HCT116 (cell line): ENCODE data around the gene CHFR. TPM values are rescaled to one million over a fixed set of nuclear protein-coding genes. Genes with fewer than 3 reads are reported as not detected.

Experiments used
- ATAC-seq: fragments of 200-7000 bp; cut with Tn5 transposase; 2 replicates; pipeline ENCODE4 v1.9.1; 2020; ENCODE audit warnings: mild to moderate bottlenecking, moderate library complexity
- BruUV-seq: library from RNA; stranded (reverse); fragments of 400-500 nt; replicated peaks from 2 replicates; lab custom pipeline; 2021; lab: Mats Ljungman, UMichigan
- CTCF ChIA-PET: fragments of 300-600 bp; sonication (Branson Sonifier 250); formaldehyde crosslinking; loops from one replicate; lab custom pipeline; 2021; ENCODE audit warnings: antibody characterized with exemption; lab: Charles Lee
- POLR2A ChIA-PET: fragments of 300-600, 350-600 bp; sonication (Branson Sonifier 250); formaldehyde crosslinking; loops from one replicate; lab custom pipeline; 2021; ENCODE audit warnings: antibody characterized with exemption; lab: Charles Lee
- RAD21 ChIA-PET, 2 experiments: fragments of 300-600 bp; sonication (Branson Sonifier 250); formaldehyde crosslinking; loops; one replicate each; lab custom pipeline; 2023; ENCODE audit warnings: low total read pairs in 2 of 2; ENCODE audit not compliant: uncharacterized antibody in 2 of 2, unreplicated experiment in 2 of 2, low non-redundant PET in 1 of 2; lab: Charles Lee
- DNase-seq: peaks from one replicate; pipeline ENCODE4 v3.0.0-alpha.2; 2010; ENCODE audit warnings: low read depth, low spot score
- H2AFZ ChIP-seq: fragments of 200-600 bp; shearing (Covaris generic), sonication (generic); 2 replicates; pipeline ENCODE4 v1.6.1; 2017; ENCODE audit warnings: low read depth, mixed run types, mixed read lengths, antibody characterized with exemption, low read length; ENCODE audit not compliant: poor library complexity, severe bottlenecking
- H3K27ac ChIP-seq: 2 replicates; pipeline ENCODE4 v1.5.1; 2012; ENCODE audit warnings: low read depth, low read length
- H3K27me3 ChIP-seq: fragments of 200-600 bp; sonication (generic); 2 replicates; pipeline ENCODE4 v1.6.1; 2016; ENCODE audit warnings: mixed run types, low read length, mixed read lengths; ENCODE audit not compliant: insufficient read depth
- H3K36me3 ChIP-seq, 2 experiments: fragments of 200-500 bp in 1 of 2; fragments of 200-600 bp in 1 of 2; sonication (Bioruptor generic) in 1 of 2; sonication (generic) in 1 of 2; 2 replicates each; pipeline versions ENCODE4 v1.5.1 to v1.6.1; 2014 to 2016; ENCODE audit warnings: low read length in 2 of 2, inconsistent platforms in 1 of 2, mixed read lengths in 1 of 2, mixed run types in 1 of 2; ENCODE audit not compliant: insufficient read depth in 2 of 2, control insufficient read depth in 1 of 2
- H3K4me1 ChIP-seq, 2 experiments: fragments of 200-600 bp in 1 of 2; sonication (generic) in 1 of 2; 2 replicates each; pipeline versions ENCODE4 v1.5.1 to v1.6.1; 2012 to 2017; ENCODE audit warnings: low read length in 2 of 2, inconsistent platforms in 1 of 2, mild to moderate bottlenecking in 1 of 2, mixed read lengths in 1 of 2, mixed run types in 1 of 2, moderate library complexity in 1 of 2; ENCODE audit not compliant: insufficient read depth in 2 of 2, control insufficient read depth in 1 of 2
- H3K4me2 ChIP-seq: fragments of 200-600 bp; sonication (generic); 2 replicates; pipeline ENCODE4 v1.6.1; 2017; ENCODE audit warnings: mixed run types, low read length, mixed read lengths
- H3K4me3 ChIP-seq, 2 experiments: fragments of 200-600 bp in 1 of 2; sonication (generic) in 1 of 2; replicated peaks in 1 of 2; 2 replicates each; pipeline ENCODE4 v1.5.1; 2011 to 2016; ENCODE audit warnings: low read length in 2 of 2, control low read depth in 1 of 2, low read depth in 1 of 2, mild to moderate bottlenecking in 1 of 2, mixed read lengths in 1 of 2, mixed run types in 1 of 2
- H3K79me2 ChIP-seq: fragments of 200-600 bp; sonication (generic); 2 replicates; pipeline ENCODE4 v1.6.1; 2017; ENCODE audit warnings: mild to moderate bottlenecking, mixed run types, low read length, moderate library complexity, mixed read lengths; ENCODE audit not compliant: insufficient read depth
- H3K9ac ChIP-seq: fragments of 200-600 bp; sonication (generic); 2 replicates; pipeline ENCODE4 v1.6.1; 2016; ENCODE audit warnings: low read length, mixed read lengths
- H3K9me2 ChIP-seq: fragments of 200-600 bp; sonication (generic), shearing (Covaris generic); 2 replicates; pipeline ENCODE4 v1.6.1; 2017; ENCODE audit warnings: mixed run types, mild to moderate bottlenecking, moderate library complexity; ENCODE audit not compliant: insufficient read depth
- H3K9me3 ChIP-seq, 2 experiments: fragments of 200-500 bp in 1 of 2; fragments of 200-600 bp in 1 of 2; sonication (Bioruptor generic) in 1 of 2; sonication (generic) in 1 of 2; 2 replicates each; pipeline ENCODE4 v1.6.1; 2014 to 2017; ENCODE audit warnings: low read length in 2 of 2, mixed read lengths in 2 of 2, inconsistent platforms in 1 of 2, low read depth in 1 of 2, mild to moderate bottlenecking in 1 of 2, mixed run types in 1 of 2, moderate library complexity in 1 of 2; ENCODE audit not compliant: control insufficient read depth in 1 of 2, insufficient read depth in 1 of 2
- H4K20me1 ChIP-seq: fragments of 200-600 bp; sonication (generic), shearing (Covaris generic); 2 replicates; pipeline ENCODE4 v1.6.1; 2017; ENCODE audit warnings: mixed run types, mild to moderate bottlenecking, moderate library complexity; ENCODE audit not compliant: insufficient read depth
- CBX3 ChIP-seq: IDR thresholded peaks from 2 replicates; pipeline ENCODE4 v1.6.1; 2012; ENCODE audit warnings: low read depth
- EZH2phosphoT487 ChIP-seq: fragments of 200-600 bp; IDR thresholded peaks from 2 replicates; pipeline ENCODE4 v1.6.1; 2018; ENCODE audit warnings: antibody characterized with exemption, borderline replicate concordance
- MAX ChIP-seq: IDR thresholded peaks from 2 replicates; pipeline ENCODE4 v1.6.1; 2012
- POLR2A ChIP-seq: IDR thresholded peaks from 2 replicates; pipeline ENCODE4 v1.7.0; 2011; ENCODE audit warnings: borderline replicate concordance; ENCODE audit not compliant: insufficient read depth, insufficient read length; ENCODE audit errors: extremely low read depth
- SIN3A ChIP-seq: IDR thresholded peaks from 2 replicates; pipeline ENCODE4 v1.6.1; 2012; ENCODE audit warnings: low read depth
- intact Hi-C: fragments of 100-400 bp; cut with micrococcal nuclease; formaldehyde crosslinking; loops from 2 replicates; pipeline ENCODE4 v1.10.0; 2022
- total RNA-seq: library from RNA; stranded (reverse); gene quantifications from one replicate; pipeline ENCODE4 v1.2.1, GENCODE V29; 2021; ENCODE audit not compliant: unreplicated experiment

The CHFR gene
- total RNA-seq, 1 experiment from 2014 or later, result 0.39 TPM

- POLR2A ChIA-PET, result no interaction called here
Measured at GRCh38 chr12:132850291-132850690, 37.1 kb downstream of the CHFR start.

GRCh38 chr12:132848521-132848920 lies 38.9 kb downstream of the CHFR start:
- intact Hi-C loops, result no loop called here
- Histone ChIP-seq H3K4me2 (no peak overlapping the region), H3K4me3 (no peak overlapping the region), H3K9me2 (no peaks in the 10 kb centered on the region), H3K27ac (no peak overlapping the region), H3K4me1 (no peaks in the 10 kb centered on the region), H3K36me3 (no peaks in the 10 kb centered on the region), H3K79me2 (no peaks in the 10 kb centered on the region), H3K9me3 (no peaks in the 10 kb centered on the region), H2AFZ (no peak overlapping the region), H4K20me1 (no peaks in the 10 kb centered on the region), H3K27me3 (no peaks in the 10 kb centered on the region), H3K9ac (no peak overlapping the region)
- ChIA-PET CTCF (no interaction called here), RAD21 (no interaction called here), POLR2A (no interaction called here)
- TF ChIP-seq SIN3A, result no peak
- TF ChIP-seq POLR2A, result no peak
- no peak for TF ChIP-seq EZH2phosphoT487
- no peak for TF ChIP-seq CBX3
- BruUV-seq, result no TSS peak
- DNase-seq (no peak), ATAC-seq (no peak)

More at GRCh38 chr12:132850291-132850690, 37.1 kb downstream of the CHFR start:
- no peak for TF ChIP-seq MAX
- intact Hi-C loops, result no loop called here
- Histone ChIP-seq H3K79me2 (no peaks in the 10 kb centered on the region), H3K4me1 (no peaks in the 10 kb centered on the region), H3K9ac (no peak overlapping the region), H2AFZ (no peak overlapping the region), H3K27me3 (no peaks in the 10 kb centered on the region), H3K4me2 (no peak overlapping the region), H4K20me1 (no peaks in the 10 kb centered on the region), H3K27ac (no peak overlapping the region), H3K36me3 (no peaks in the 10 kb centered on the region), H3K4me3 (no peak overlapping the region), H3K9me3 (no peaks in the 10 kb centered on the region; a peak in 1 of 4 replicates), H3K9me2 (no peaks in the 10 kb centered on the region)
- ChIA-PET RAD21 (no interaction called here), CTCF (no interaction called here)
- no peak for DNase-seq
- no peak for ATAC-seq
- no TSS peak for BruUV-seq
